Glutamatergic neuron (in vitro differentiated cells): Measurements from ENCODE around the gene HARBI1. TPM values are rescaled to one million over a fixed set of nuclear protein-coding genes. Genes with fewer than 3 reads are reported as not detected.

Experiments
- DNase-seq: peaks from one replicate; pipeline ENCODE4 v3.0.0; 2022
- H3K27ac Mint-ChIP-seq: one replicate; pipeline ENCODE4 v1.8.0; 2020; ENCODE audit warnings: mild to moderate bottlenecking, mixed read lengths, inconsistent platforms; ENCODE audit not compliant: unreplicated experiment
- H3K27me3 Mint-ChIP-seq: one replicate; pipeline ENCODE4 v1.8.0; 2020; ENCODE audit warnings: mild to moderate bottlenecking, moderate library complexity, mixed read lengths, inconsistent platforms; ENCODE audit not compliant: unreplicated experiment
- H3K36me3 Mint-ChIP-seq: one replicate; pipeline ENCODE4 v1.8.0; 2020; ENCODE audit warnings: mild to moderate bottlenecking, mixed read lengths, inconsistent platforms; ENCODE audit not compliant: unreplicated experiment
- H3K4me1 Mint-ChIP-seq: one replicate; pipeline ENCODE4 v1.8.0; 2020; ENCODE audit warnings: mild to moderate bottlenecking, low read depth, mixed read lengths, inconsistent platforms; ENCODE audit not compliant: unreplicated experiment
- H3K4me3 Mint-ChIP-seq: one replicate; pipeline ENCODE4 v1.8.0; 2020; ENCODE audit warnings: mild to moderate bottlenecking, mixed read lengths, inconsistent platforms; ENCODE audit not compliant: unreplicated experiment
- H3K9me3 Mint-ChIP-seq: one replicate; pipeline ENCODE4 v1.8.0; 2020; ENCODE audit warnings: mild to moderate bottlenecking, moderate library complexity, mixed read lengths, inconsistent platforms; ENCODE audit not compliant: unreplicated experiment
- long read RNA-seq: library from polyadenylated mRNA; unstranded; transcript quantifications from one replicate; pipeline ENCODE4 v2.0.0, GENCODE V29; 2020; ENCODE audit not compliant: unreplicated experiment
- total RNA-seq: library from RNA; stranded (reverse); fragmentation: NEBNext Ultra II Directional; extraction: Animal tissue kit (Norgen Biotek cat#: 25700); gene quantifications from one replicate; pipeline ENCODE4 v1.2.1, GENCODE V29; 2021; ENCODE audit not compliant: unreplicated experiment
- TF ChIP-seq, protein P1 (sequence below): fragments of 200-600 bp; sonication (generic); IDR thresholded peaks from one replicate; pipeline ENCODE4 v1.5.0; 2021; ENCODE audit not compliant: partially characterized antibody, unreplicated experiment

The HARBI1 gene, protein sequence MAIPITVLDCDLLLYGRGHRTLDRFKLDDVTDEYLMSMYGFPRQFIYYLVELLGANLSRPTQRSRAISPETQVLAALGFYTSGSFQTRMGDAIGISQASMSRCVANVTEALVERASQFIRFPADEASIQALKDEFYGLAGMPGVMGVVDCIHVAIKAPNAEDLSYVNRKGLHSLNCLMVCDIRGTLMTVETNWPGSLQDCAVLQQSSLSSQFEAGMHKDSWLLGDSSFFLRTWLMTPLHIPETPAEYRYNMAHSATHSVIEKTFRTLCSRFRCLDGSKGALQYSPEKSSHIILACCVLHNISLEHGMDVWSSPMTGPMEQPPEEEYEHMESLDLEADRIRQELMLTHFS
- total RNA-seq, result 11.1 TPM
- long read RNA-seq, transcript HARBI1-201 (3 exons, 1,967 nt), result major isoform, 5 of 8 reads
- long read RNA-seq, partial matches to known transcripts, result 0 of 8 reads
- long read RNA-seq, other reads (novel, unspliced or antisense), result 3 of 8 reads

- Mint-ChIP-seq H3K36me3 (no peaks in the 10 kb centered on the region), H3K9me3 (peaks cover 8% of the 10 kb centered on the region), H3K4me1 (peaks cover 12% of the 10 kb centered on the region), H3K27ac (peak within 1 kb of the TSS; percentile 100), H3K4me3 (peak within 1 kb of the TSS; percentile 98), H3K27me3 (peaks cover 2% of the 10 kb centered on the region)
- DNase-seq, result peak; percentile 90
- TF ChIP-seq, protein P1, sequence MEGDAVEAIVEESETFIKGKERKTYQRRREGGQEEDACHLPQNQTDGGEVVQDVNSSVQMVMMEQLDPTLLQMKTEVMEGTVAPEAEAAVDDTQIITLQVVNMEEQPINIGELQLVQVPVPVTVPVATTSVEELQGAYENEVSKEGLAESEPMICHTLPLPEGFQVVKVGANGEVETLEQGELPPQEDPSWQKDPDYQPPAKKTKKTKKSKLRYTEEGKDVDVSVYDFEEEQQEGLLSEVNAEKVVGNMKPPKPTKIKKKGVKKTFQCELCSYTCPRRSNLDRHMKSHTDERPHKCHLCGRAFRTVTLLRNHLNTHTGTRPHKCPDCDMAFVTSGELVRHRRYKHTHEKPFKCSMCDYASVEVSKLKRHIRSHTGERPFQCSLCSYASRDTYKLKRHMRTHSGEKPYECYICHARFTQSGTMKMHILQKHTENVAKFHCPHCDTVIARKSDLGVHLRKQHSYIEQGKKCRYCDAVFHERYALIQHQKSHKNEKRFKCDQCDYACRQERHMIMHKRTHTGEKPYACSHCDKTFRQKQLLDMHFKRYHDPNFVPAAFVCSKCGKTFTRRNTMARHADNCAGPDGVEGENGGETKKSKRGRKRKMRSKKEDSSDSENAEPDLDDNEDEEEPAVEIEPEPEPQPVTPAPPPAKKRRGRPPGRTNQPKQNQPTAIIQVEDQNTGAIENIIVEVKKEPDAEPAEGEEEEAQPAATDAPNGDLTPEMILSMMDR, result peak; percentile 76
Observed at GRCh38 chr11:46617134-46617971, at the start of gene HARBI1, which contains the start of gene ATG13. Gene HARBI1 (minus strand): TSS chr11:46617227. CDS start chr11:46616237, 990 bp downstream. Gene ATG13 (plus strand): TSS chr11:46617553. CDS start chr11:46644292, 26,739 bp downstream.

GRCh38 chr11:46666516-46666915 is 49.5 kb upstream of the HARBI1 start:
- Mint-ChIP-seq H3K36me3 (no peaks in the 10 kb centered on the region), H3K27ac (peak overlapping the region; percentile 45), H3K27me3 (peaks cover 4% of the 10 kb centered on the region), H3K4me3 (peak overlapping the region; percentile 15), H3K9me3 (peaks cover 2% of the 10 kb centered on the region), H3K4me1 (peaks cover 7% of the 10 kb centered on the region)
- DNase-seq, result peak; percentile 46
- TF ChIP-seq, protein P1, result no peak

DNA sequence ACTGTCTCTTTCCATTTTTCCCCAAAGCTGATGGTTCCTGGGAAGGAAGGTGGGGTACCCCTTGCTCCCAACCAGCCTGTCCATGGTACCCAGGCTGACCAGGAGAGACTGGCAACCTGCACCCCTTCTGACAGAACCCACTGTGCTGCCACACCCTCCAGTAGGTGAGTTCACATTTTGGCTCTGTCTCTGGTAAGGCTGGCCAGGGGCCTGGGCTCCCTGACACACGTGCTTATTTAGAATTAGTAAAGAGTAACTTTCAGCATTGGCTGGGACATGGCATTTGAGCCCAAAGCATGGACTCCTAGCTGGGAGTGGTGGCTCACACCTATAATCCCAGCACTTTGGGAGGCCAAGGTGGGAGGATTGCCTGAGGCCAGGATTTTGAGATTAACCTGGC is 48.3 kb upstream of the HARBI1 start:
- TF ChIP-seq, protein P1, result no peak
- DNase-seq, result no peak
- no peak overlapping the region for H3K27ac Mint-ChIP-seq
- no peaks in the 10 kb centered on the region for H3K27me3 Mint-ChIP-seq
- no peaks in the 10 kb centered on the region for H3K36me3 Mint-ChIP-seq
- peaks cover 7% of the 10 kb centered on the region for H3K4me1 Mint-ChIP-seq
- H3K9me3 Mint-ChIP-seq, result peaks cover 2% of the 10 kb centered on the region
- H3K4me3 Mint-ChIP-seq, result no peak overlapping the region

DNA sequence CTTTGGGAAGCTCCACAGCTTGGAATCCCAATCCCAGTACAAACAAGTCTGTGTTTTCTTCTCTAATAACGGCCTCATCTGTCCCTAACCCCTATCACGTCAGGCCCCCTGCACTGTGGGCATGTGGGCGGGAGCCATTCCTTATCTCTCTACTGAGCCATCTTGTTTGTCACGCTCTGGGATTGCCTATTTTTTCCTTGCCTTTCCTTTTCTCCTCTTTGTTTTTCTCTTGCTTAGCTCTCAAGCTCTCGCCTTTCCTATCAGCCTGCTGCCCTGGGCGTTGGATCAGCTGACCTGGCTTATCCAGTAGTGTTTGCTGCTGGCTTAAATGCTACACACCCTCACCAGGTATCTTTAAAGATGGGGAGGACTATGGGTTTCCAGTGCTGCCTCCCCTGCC is 47.6 kb upstream of the HARBI1 start:
- no peak for DNase-seq
- Mint-ChIP-seq H3K36me3 (peaks cover 4% of the 10 kb centered on the region), H3K9me3 (peaks cover 2% of the 10 kb centered on the region), H3K27me3 (no peaks in the 10 kb centered on the region), H3K4me1 (peaks cover 7% of the 10 kb centered on the region), H3K4me3 (no peak overlapping the region), H3K27ac (no peak overlapping the region)
- TF ChIP-seq, protein P1, result no peak
